Ovary (tissue), 3 donors: ENCODE results near the gene RPTOR.
"Not testable (repeated sequence)": the region's sequence is repeated elsewhere in the genome, so short reads cannot be mapped to it uniquely, and the experiment has no call there.

Experiments
- POLR2A ChIP-seq: fragments of 450-650 bp; IDR thresholded peaks from one replicate; pipeline ENCODE4 v1.6.1; 2017; ENCODE audit warnings: antibody characterized with exemption, mild to moderate bottlenecking, moderate library complexity
- TF ChIP-seq, protein P1 (sequence below), 3 donors: fragments of 450-650 bp in 2 of 3; fragments of 200-600 bp in 1 of 3; IDR thresholded peaks; one replicate each; pipeline versions ENCODE4 v1.5.1 to v1.8.0; 2016 to 2022; ENCODE audit warnings: antibody characterized with exemption in 3 of 3, mild to moderate bottlenecking in 1 of 3
- donor health status: DM: no; HTN: no; CAD: no.

DNA sequence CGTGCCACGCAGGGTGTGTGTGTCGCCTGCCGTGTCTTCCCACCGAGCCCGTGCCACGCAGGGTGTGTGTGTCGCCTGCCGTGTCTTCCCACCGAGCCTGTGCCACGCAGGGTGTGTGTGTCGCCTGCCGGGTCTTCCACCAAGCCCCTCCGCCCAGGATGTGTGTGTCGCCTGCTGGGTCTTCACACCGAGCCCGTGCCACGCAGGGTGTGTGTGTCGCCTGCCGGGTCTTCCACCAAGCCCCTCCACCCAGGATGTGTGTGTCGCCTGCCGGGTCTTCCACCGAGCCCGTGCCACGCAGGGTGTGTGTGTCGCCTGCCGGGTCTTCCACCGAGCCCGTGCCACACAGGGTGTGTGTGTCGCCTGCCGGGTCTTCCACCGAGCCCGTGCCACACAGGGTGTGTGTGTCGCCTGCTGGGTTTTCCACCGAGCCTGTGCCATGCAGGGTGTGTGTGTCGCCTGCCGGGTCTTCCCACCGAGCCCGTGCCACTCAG, 331.9 kb downstream of the RPTOR start:
- TF ChIP-seq, protein P1, sequence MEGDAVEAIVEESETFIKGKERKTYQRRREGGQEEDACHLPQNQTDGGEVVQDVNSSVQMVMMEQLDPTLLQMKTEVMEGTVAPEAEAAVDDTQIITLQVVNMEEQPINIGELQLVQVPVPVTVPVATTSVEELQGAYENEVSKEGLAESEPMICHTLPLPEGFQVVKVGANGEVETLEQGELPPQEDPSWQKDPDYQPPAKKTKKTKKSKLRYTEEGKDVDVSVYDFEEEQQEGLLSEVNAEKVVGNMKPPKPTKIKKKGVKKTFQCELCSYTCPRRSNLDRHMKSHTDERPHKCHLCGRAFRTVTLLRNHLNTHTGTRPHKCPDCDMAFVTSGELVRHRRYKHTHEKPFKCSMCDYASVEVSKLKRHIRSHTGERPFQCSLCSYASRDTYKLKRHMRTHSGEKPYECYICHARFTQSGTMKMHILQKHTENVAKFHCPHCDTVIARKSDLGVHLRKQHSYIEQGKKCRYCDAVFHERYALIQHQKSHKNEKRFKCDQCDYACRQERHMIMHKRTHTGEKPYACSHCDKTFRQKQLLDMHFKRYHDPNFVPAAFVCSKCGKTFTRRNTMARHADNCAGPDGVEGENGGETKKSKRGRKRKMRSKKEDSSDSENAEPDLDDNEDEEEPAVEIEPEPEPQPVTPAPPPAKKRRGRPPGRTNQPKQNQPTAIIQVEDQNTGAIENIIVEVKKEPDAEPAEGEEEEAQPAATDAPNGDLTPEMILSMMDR (IDR thresholded peaks at IDR 0.05): not testable (repeated sequence)
- not testable (repeated sequence) for TF ChIP-seq POLR2A
